ENCODE data around the gene ZBTB20.

Gene ZBTB20

DNA sequence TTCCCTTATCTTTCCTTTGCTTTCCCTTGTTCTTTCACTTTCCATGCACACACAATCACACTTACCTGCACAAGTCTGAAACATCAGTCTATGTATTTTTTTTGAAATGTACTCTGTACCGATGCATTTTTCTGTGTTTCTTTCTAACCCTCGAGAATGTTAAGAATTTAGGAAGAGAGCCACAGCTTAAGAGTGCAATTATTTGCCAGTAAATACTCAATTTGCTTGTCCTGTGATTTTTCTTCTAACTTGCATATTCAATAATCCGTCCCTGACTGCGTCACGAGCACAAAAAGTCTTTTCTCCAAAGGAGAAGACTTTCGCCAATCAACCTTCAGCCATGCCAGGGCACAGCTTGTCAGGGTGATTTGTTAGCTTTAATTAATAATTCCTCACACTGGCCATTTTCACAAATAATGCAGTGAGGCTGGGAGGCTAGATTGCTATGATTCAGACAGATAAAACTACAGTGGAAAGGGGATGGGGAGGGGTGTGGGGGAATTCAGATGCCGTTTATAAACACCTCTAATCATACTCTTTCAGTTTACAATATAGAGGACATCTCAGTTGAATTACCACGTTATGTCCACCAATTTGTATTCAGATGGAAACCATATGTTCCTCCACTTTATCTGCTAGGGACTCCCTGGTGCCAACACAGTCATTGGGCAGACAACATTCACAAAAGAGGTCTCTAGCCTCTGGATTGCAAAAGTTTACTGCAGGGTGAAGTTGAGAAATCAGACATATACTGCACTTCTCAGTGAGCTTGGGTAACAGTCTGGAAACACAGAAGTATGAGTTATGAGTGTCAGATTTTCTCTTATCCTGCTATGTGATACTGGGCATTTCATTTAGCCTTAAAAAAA lies 388.0 kb downstream of the ZBTB20 start:
- Histone ChIP-seq H3K27ac (ENCODE audit: insufficient read depth in 1 of 2, low read depth in 1 of 2, low read length in 2 of 2, poor library complexity in 1 of 2, severe bottlenecking in 2 of 2) (no peak overlapping the region), H3K4me1 (ENCODE audit: control extremely low read depth in 1 of 4, control insufficient read depth in 4 of 4, insufficient read depth in 4 of 4, low read length in 3 of 4) (peaks cover 0 to 17% (median 3%) of the 10 kb centered on the region in 4 experiments), H3K27me3 (replicated peaks in 2 of 5; ENCODE audit: control insufficient read depth in 4 of 5, insufficient read depth in 5 of 5, low read length in 4 of 5) (no peaks in the 10 kb centered on the region), H3K9me3 (ENCODE audit: control extremely low read depth in 1 of 5, control insufficient read depth in 4 of 5, insufficient read depth in 2 of 5, low read depth in 1 of 5, low read length in 4 of 5) (no peaks in the 10 kb centered on the region), H3K4me3 (ENCODE audit: control insufficient read depth in 1 of 7, extremely low read depth in 1 of 7, insufficient read depth in 4 of 7, low read depth in 2 of 7, low read length in 6 of 7) (no peak overlapping the region), H3K36me3 (ENCODE audit: control insufficient read depth in 4 of 4, insufficient read depth in 4 of 4, low read length in 3 of 4) (no peaks in the 10 kb centered on the region)
- 89% methylated on average over 5 of the region's 8 CpGs for WGBS (ENCODE audit: insufficient coverage)
- ChIA-PET POLR2A (no interaction called here), CTCF (no interaction called here)
- DNase-seq, result no peak

GRCh38 chr3:114756506-114757279 lies 390.4 kb downstream of the ZBTB20 start:
- no peaks in the 10 kb centered on the region for H3K27me3 ChIP-seq (replicated peaks in 2 of 5; ENCODE audit: control insufficient read depth in 4 of 5, insufficient read depth in 5 of 5, low read length in 4 of 5)
- no peaks in the 10 kb centered on the region for H3K9me3 ChIP-seq (ENCODE audit: control extremely low read depth in 1 of 5, control insufficient read depth in 4 of 5, insufficient read depth in 2 of 5, low read depth in 1 of 5, low read length in 4 of 5)
- H3K4me3 ChIP-seq (ENCODE audit: control insufficient read depth in 1 of 7, extremely low read depth in 1 of 7, insufficient read depth in 4 of 7, low read depth in 2 of 7, low read length in 6 of 7), result no peak overlapping the region
- H3K27ac ChIP-seq (ENCODE audit: insufficient read depth in 1 of 2, low read depth in 1 of 2, low read length in 2 of 2, poor library complexity in 1 of 2, severe bottlenecking in 2 of 2), result no peak overlapping the region
- WGBS (ENCODE audit: insufficient coverage), result no CpG with 5 or more reads among the region's 2 CpGs
- no peaks in the 10 kb centered on the region for H3K36me3 ChIP-seq (ENCODE audit: control insufficient read depth in 4 of 4, insufficient read depth in 4 of 4, low read length in 3 of 4)
- ChIA-PET POLR2A (no interaction called here), CTCF (no interaction called here)
- peaks cover 0 to 16% (median 3%) of the 10 kb centered on the region in 4 experiments for H3K4me1 ChIP-seq (ENCODE audit: control extremely low read depth in 1 of 4, control insufficient read depth in 4 of 4, insufficient read depth in 4 of 4, low read length in 3 of 4)
- DNase-seq, result no peak

DNA sequence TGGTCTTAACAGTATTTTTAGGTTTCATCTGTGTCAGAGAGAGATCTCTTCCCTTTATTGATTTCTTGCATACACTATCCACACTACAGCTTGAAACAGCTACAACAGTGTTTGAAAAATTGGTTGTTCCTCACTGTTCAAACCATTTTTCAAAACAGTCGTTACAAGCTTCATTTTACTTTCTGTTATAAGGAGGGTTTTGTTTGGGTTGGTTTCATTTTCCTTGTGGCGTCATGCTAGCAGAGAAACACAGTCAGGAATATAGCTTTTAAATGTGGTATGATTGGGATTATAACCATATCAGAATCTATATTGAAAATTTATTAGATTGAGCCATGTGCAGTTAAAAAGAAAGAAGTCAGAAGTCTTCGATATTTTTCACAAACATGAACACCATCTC lies 400.6 kb downstream of the ZBTB20 start:
- ChIA-PET POLR2A (no interaction called here), CTCF (no interaction called here)
- H3K4me1 ChIP-seq (ENCODE audit: control extremely low read depth in 1 of 4, control insufficient read depth in 4 of 4, insufficient read depth in 4 of 4, low read length in 3 of 4), result peaks cover 3 to 18% (median 11%) of the 10 kb centered on the region in 4 experiments
- peak overlapping the region; percentile 41 to 80 for H3K27ac ChIP-seq (ENCODE audit: insufficient read depth in 1 of 2, low read depth in 1 of 2, low read length in 2 of 2, poor library complexity in 1 of 2, severe bottlenecking in 2 of 2)
- H3K36me3 ChIP-seq (ENCODE audit: control insufficient read depth in 4 of 4, insufficient read depth in 4 of 4, low read length in 3 of 4), result peaks cover 0 to 3% (median 0%) of the 10 kb centered on the region in 4 experiments
- peak in 2 of 3 donors; percentile 55 to 61 for DNase-seq
- no peaks in the 10 kb centered on the region for H3K9me3 ChIP-seq (ENCODE audit: control extremely low read depth in 1 of 5, control insufficient read depth in 4 of 5, insufficient read depth in 2 of 5, low read depth in 1 of 5, low read length in 4 of 5)
- peak overlapping the region in 5 of 7 experiments; percentile 20 to 72 (median 37) for H3K4me3 ChIP-seq (ENCODE audit: control insufficient read depth in 1 of 7, extremely low read depth in 1 of 7, insufficient read depth in 4 of 7, low read depth in 2 of 7, low read length in 6 of 7)
- no CpG with 5 or more reads among the region's 3 CpGs for WGBS (ENCODE audit: insufficient coverage)
- no peaks in the 10 kb centered on the region for H3K27me3 ChIP-seq (replicated peaks in 2 of 5; ENCODE audit: control insufficient read depth in 4 of 5, insufficient read depth in 5 of 5, low read length in 4 of 5)

GRCh38 chr3:114745322-114746240 lies 401.5 kb downstream of the ZBTB20 start:
- H3K9me3 ChIP-seq (ENCODE audit: control extremely low read depth in 1 of 5, control insufficient read depth in 4 of 5, insufficient read depth in 2 of 5, low read depth in 1 of 5, low read length in 4 of 5), result no peaks in the 10 kb centered on the region
- H3K4me1 ChIP-seq (ENCODE audit: control extremely low read depth in 1 of 4, control insufficient read depth in 4 of 4, insufficient read depth in 4 of 4, low read length in 3 of 4), result peaks cover 3 to 18% (median 11%) of the 10 kb centered on the region in 4 experiments
- H3K27ac ChIP-seq (ENCODE audit: insufficient read depth in 1 of 2, low read depth in 1 of 2, low read length in 2 of 2, poor library complexity in 1 of 2, severe bottlenecking in 2 of 2), result peak overlapping the region; percentile 41 to 80
- DNase-seq, result no peak
- H3K4me3 ChIP-seq (ENCODE audit: control insufficient read depth in 1 of 7, extremely low read depth in 1 of 7, insufficient read depth in 4 of 7, low read depth in 2 of 7, low read length in 6 of 7), result peak overlapping the region in 2 of 7 experiments; percentile 37 to 72
- peaks cover 0 to 3% (median 0%) of the 10 kb centered on the region in 4 experiments for H3K36me3 ChIP-seq (ENCODE audit: control insufficient read depth in 4 of 4, insufficient read depth in 4 of 4, low read length in 3 of 4)
- CTCF ChIA-PET, result no interaction called here
- 79% methylated on average over 3 of the region's 5 CpGs for WGBS (ENCODE audit: insufficient coverage)
- no peaks in the 10 kb centered on the region for H3K27me3 ChIP-seq (replicated peaks in 2 of 5; ENCODE audit: control insufficient read depth in 4 of 5, insufficient read depth in 5 of 5, low read length in 4 of 5)
- POLR2A ChIA-PET, result no interaction called here

- no peaks in the 10 kb centered on the region for H3K9me3 ChIP-seq (ENCODE audit: control extremely low read depth in 1 of 5, control insufficient read depth in 4 of 5, insufficient read depth in 2 of 5, low read depth in 1 of 5, low read length in 4 of 5)
- POLR2A ChIA-PET, result no interaction called here
- peak in 2 of 3 donors; percentile 40 to 63 for DNase-seq
Observed at GRCh38 chr3:114743746-114744485, 403.2 kb downstream of the ZBTB20 start.

GRCh38 chr3:114741066-114741465 lies 406.0 kb downstream of the ZBTB20 start:
- Histone ChIP-seq H3K27ac (ENCODE audit: insufficient read depth in 1 of 2, low read depth in 1 of 2, low read length in 2 of 2, poor library complexity in 1 of 2, severe bottlenecking in 2 of 2) (no peak overlapping the region), H3K9me3 (ENCODE audit: control extremely low read depth in 1 of 5, control insufficient read depth in 4 of 5, insufficient read depth in 2 of 5, low read depth in 1 of 5, low read length in 4 of 5) (no peaks in the 10 kb centered on the region), H3K4me1 (ENCODE audit: control extremely low read depth in 1 of 4, control insufficient read depth in 4 of 4, insufficient read depth in 4 of 4, low read length in 3 of 4) (peaks cover 0 to 3% (median under 1%) of the 10 kb centered on the region in 4 experiments), H3K4me3 (ENCODE audit: control insufficient read depth in 1 of 7, extremely low read depth in 1 of 7, insufficient read depth in 4 of 7, low read depth in 2 of 7, low read length in 6 of 7) (no peak overlapping the region), H3K27me3 (replicated peaks in 2 of 5; ENCODE audit: control insufficient read depth in 4 of 5, insufficient read depth in 5 of 5, low read length in 4 of 5) (no peaks in the 10 kb centered on the region), H3K36me3 (ENCODE audit: control insufficient read depth in 4 of 4, insufficient read depth in 4 of 4, low read length in 3 of 4) (no peaks in the 10 kb centered on the region)
- DNase-seq, result no peak
- 30% methylated on average over 1 of the region's 1 CpG for WGBS (ENCODE audit: insufficient coverage)
- CTCF ChIA-PET, result no interaction called here
- POLR2A ChIA-PET, result no interaction called here

More at GRCh38 chr3:114743746-114744485, 403.2 kb downstream of the ZBTB20 start:
- Histone ChIP-seq H3K27me3 (replicated peaks in 2 of 5; ENCODE audit: control insufficient read depth in 4 of 5, insufficient read depth in 5 of 5, low read length in 4 of 5) (no peaks in the 10 kb centered on the region), H3K27ac (ENCODE audit: insufficient read depth in 1 of 2, low read depth in 1 of 2, low read length in 2 of 2, poor library complexity in 1 of 2, severe bottlenecking in 2 of 2) (no peak overlapping the region), H3K36me3 (ENCODE audit: control insufficient read depth in 4 of 4, insufficient read depth in 4 of 4, low read length in 3 of 4) (peaks cover 0 to under 1% (median 0%) of the 10 kb centered on the region in 4 experiments), H3K4me1 (ENCODE audit: control extremely low read depth in 1 of 4, control insufficient read depth in 4 of 4, insufficient read depth in 4 of 4, low read length in 3 of 4) (peaks cover 3 to 18% (median 11%) of the 10 kb centered on the region in 4 experiments), H3K4me3 (ENCODE audit: control insufficient read depth in 1 of 7, extremely low read depth in 1 of 7, insufficient read depth in 4 of 7, low read depth in 2 of 7, low read length in 6 of 7) (no peak overlapping the region)
- CTCF ChIA-PET, result no interaction called here
- WGBS (ENCODE audit: insufficient coverage), result no CpG with 5 or more reads among the region's 5 CpGs

All from common myeloid progenitor, CD34-positive (primary cell).